ENCODE results near the gene FLCN.
A peak's percentile ranks its signal among the peaks of the same experiment; 100 is the strongest.

FLCN gene

DNA sequence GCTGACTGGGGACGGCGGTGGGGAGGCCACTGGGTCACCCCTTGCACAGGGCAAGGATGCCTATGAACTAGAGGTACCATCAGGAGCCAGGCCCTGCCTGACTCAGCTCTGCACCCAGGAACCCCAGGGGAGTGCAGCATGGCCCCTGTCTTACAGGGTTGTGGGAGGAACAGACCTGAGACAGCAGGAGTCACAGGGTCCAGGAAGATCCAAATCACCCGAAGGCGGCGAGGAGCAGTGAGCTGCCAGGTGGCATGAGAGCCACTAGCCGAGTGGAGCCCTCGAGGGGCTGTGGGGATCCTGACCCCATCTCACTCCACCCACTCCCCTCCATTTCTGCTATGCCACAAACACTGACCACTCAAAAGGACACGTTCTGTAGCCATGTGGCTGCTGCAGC lies 61.6 kb downstream of the FLCN start:
- Histone ChIP-seq H2AFZ (ENCODE audit: low read length) (no peak overlapping the region), H3K9me2 (ENCODE audit: low read depth, low read length) (no peaks in the 10 kb centered on the region), H3K4me2 (ENCODE audit: low read length) (no peak overlapping the region; the same call in 1 of the 2 replicates), H3K27me3 (ENCODE audit: insufficient read depth, low read length) (no peaks in the 10 kb centered on the region), H3F3A (ENCODE audit: insufficient read depth, low read length) (no peaks in the 10 kb centered on the region), H4K20me1 (ENCODE audit: insufficient read depth, low read length) (no peaks in the 10 kb centered on the region), H3K4me1 (ENCODE audit: insufficient read depth, low read length, severe bottlenecking) (peaks cover 16% of the 10 kb centered on the region), H3K4me3 (ENCODE audit: low read depth, low read length, poor library complexity, severe bottlenecking) (no peak overlapping the region), H3K9me3 (ENCODE audit: low read length) (no peaks in the 10 kb centered on the region), H3K9ac (ENCODE audit: low read length) (no peak overlapping the region; the same call in 1 of the 2 replicates), H3K36me3 (ENCODE audit: insufficient read depth, low read length) (peaks cover 78% of the 10 kb centered on the region), H3K27ac (ENCODE audit: low read depth, low read length, poor library complexity, severe bottlenecking) (peak overlapping the region; percentile 6), H3K79me2 (ENCODE audit: insufficient read depth, low read length) (no peaks in the 10 kb centered on the region)
- TF ChIP-seq EZH2 (IDR thresholded peaks at IDR 0.05; ENCODE audit: borderline replicate concordance, low read length): no peak
- TF ChIP-seq, protein P1, sequence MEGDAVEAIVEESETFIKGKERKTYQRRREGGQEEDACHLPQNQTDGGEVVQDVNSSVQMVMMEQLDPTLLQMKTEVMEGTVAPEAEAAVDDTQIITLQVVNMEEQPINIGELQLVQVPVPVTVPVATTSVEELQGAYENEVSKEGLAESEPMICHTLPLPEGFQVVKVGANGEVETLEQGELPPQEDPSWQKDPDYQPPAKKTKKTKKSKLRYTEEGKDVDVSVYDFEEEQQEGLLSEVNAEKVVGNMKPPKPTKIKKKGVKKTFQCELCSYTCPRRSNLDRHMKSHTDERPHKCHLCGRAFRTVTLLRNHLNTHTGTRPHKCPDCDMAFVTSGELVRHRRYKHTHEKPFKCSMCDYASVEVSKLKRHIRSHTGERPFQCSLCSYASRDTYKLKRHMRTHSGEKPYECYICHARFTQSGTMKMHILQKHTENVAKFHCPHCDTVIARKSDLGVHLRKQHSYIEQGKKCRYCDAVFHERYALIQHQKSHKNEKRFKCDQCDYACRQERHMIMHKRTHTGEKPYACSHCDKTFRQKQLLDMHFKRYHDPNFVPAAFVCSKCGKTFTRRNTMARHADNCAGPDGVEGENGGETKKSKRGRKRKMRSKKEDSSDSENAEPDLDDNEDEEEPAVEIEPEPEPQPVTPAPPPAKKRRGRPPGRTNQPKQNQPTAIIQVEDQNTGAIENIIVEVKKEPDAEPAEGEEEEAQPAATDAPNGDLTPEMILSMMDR (IDR thresholded peaks at IDR 0.05; ENCODE audit: low read length): no peak

- Histone ChIP-seq H3K4me1 (ENCODE audit: insufficient read depth, low read length, severe bottlenecking) (peaks cover 16% of the 10 kb centered on the region), H3K27ac (ENCODE audit: low read depth, low read length, poor library complexity, severe bottlenecking) (no peak overlapping the region), H3K27me3 (ENCODE audit: insufficient read depth, low read length) (no peaks in the 10 kb centered on the region), H3K36me3 (ENCODE audit: insufficient read depth, low read length) (peaks cover 67% of the 10 kb centered on the region; the same call in 1 of the 2 replicates), H3K9me3 (ENCODE audit: low read length) (no peaks in the 10 kb centered on the region), H4K20me1 (ENCODE audit: insufficient read depth, low read length) (no peaks in the 10 kb centered on the region), H3K79me2 (ENCODE audit: insufficient read depth, low read length) (no peaks in the 10 kb centered on the region), H2AFZ (ENCODE audit: low read length) (no peak overlapping the region), H3F3A (ENCODE audit: insufficient read depth, low read length) (no peaks in the 10 kb centered on the region), H3K4me3 (ENCODE audit: low read depth, low read length, poor library complexity, severe bottlenecking) (no peak overlapping the region), H3K9me2 (ENCODE audit: low read depth, low read length) (no peaks in the 10 kb centered on the region), H3K4me2 (ENCODE audit: low read length) (no peak overlapping the region), H3K9ac (ENCODE audit: low read length) (no peak overlapping the region)
- no peak for TF ChIP-seq EZH2 (IDR thresholded peaks at IDR 0.05; ENCODE audit: borderline replicate concordance, low read length)
- TF ChIP-seq, protein P1 (IDR thresholded peaks at IDR 0.05; ENCODE audit: low read length): no peak
Observed at GRCh38 chr17:17173921-17174320, 63.0 kb downstream of the FLCN start.

DNA sequence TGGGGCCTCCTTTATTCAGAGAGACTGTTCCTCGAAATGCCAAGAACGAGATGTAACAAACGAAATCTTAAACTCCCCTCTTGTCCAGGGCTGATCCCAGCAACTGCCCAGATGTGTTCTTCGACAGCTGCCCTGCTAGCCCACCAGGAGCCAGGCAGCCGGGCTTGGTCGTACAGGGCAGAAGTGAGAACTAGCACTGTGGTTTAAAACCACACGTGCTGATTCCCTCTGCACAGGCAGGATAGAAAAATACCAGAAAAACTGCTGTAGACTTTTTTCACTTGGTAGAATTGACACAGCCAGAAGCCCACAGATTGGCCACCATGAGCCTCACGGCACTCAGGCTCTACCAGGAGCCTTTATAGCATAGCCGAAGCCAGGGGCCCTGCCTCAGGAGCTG lies 64.0 kb downstream of the FLCN start:
- Histone ChIP-seq H3K79me2 (ENCODE audit: insufficient read depth, low read length) (no peaks in the 10 kb centered on the region), H3K27ac (ENCODE audit: low read depth, low read length, poor library complexity, severe bottlenecking) (no peak overlapping the region), H4K20me1 (ENCODE audit: insufficient read depth, low read length) (no peaks in the 10 kb centered on the region), H3K9me3 (ENCODE audit: low read length) (no peaks in the 10 kb centered on the region), H3K36me3 (ENCODE audit: insufficient read depth, low read length) (peaks cover 60% of the 10 kb centered on the region; the same call in 1 of the 2 replicates), H3K4me1 (ENCODE audit: insufficient read depth, low read length, severe bottlenecking) (peaks cover 16% of the 10 kb centered on the region), H3F3A (ENCODE audit: insufficient read depth, low read length) (no peaks in the 10 kb centered on the region), H3K4me3 (ENCODE audit: low read depth, low read length, poor library complexity, severe bottlenecking) (no peak overlapping the region), H3K9ac (ENCODE audit: low read length) (no peak overlapping the region), H3K9me2 (ENCODE audit: low read depth, low read length) (no peaks in the 10 kb centered on the region), H2AFZ (ENCODE audit: low read length) (no peak overlapping the region), H3K27me3 (ENCODE audit: insufficient read depth, low read length) (no peaks in the 10 kb centered on the region), H3K4me2 (ENCODE audit: low read length) (no peak overlapping the region)
- TF ChIP-seq, protein P1 (IDR thresholded peaks at IDR 0.05; ENCODE audit: low read length): no peak
- no peak for TF ChIP-seq EZH2 (IDR thresholded peaks at IDR 0.05; ENCODE audit: borderline replicate concordance, low read length)

All from OCI-LY1 (cell line).